GM12892 (cell line): ENCODE results near the gene NSD2.

ENCODE experiments used
- DNase-seq: peaks from one replicate; pipeline ENCODE4 v3.0.0; 2011; ENCODE audit not compliant: insufficient read length
- FAIRE-seq: peaks from 2 replicates; lab custom pipeline; 2011; peaks lifted over from hg19 to GRCh38; lab: Jason Lieb, UNC
- POLR2A ChIP-seq: IDR thresholded peaks from 2 replicates; pipeline ENCODE4 v1.6.1; 2011; ENCODE audit warnings: low read depth, low read length, control low read depth
- POLR2AphosphoS5 ChIP-seq: IDR thresholded peaks from 2 replicates; pipeline ENCODE4 v1.6.1; 2011; ENCODE audit warnings: low read depth, low read length, control low read depth
- TAF1 ChIP-seq: IDR thresholded peaks from 2 replicates; pipeline ENCODE4 v1.6.1; 2011; ENCODE audit warnings: low read depth, mild to moderate bottlenecking, control low read depth, low read length, borderline replicate concordance

Gene NSD2

GRCh38 chr4:1983053-1983845 is 112.1 kb downstream of the NSD2 start:
- DNase-seq (no peak), FAIRE-seq (no peak)
- TF ChIP-seq TAF1, result no peak
- TF ChIP-seq POLR2A, result peak; percentile 14; the same call in 1 of the 2 replicates
- TF ChIP-seq POLR2AphosphoS5, result peak; percentile 33; the same call in 1 of the 2 replicates

GRCh38 chr4:1983846-1984405 is 112.7 kb downstream of the NSD2 start:
- FAIRE-seq, result no peak
- no peak for DNase-seq
- TF ChIP-seq POLR2A (no peak), POLR2AphosphoS5 (no peak), TAF1 (no peak)

- FAIRE-seq (no peak), DNase-seq (no peak)
- TF ChIP-seq POLR2A (no peak), TAF1 (no peak), POLR2AphosphoS5 (no peak)
These were observed 113.4 kb downstream of the NSD2 start for GRCh38 chr4:1984406-1985191.

DNA sequence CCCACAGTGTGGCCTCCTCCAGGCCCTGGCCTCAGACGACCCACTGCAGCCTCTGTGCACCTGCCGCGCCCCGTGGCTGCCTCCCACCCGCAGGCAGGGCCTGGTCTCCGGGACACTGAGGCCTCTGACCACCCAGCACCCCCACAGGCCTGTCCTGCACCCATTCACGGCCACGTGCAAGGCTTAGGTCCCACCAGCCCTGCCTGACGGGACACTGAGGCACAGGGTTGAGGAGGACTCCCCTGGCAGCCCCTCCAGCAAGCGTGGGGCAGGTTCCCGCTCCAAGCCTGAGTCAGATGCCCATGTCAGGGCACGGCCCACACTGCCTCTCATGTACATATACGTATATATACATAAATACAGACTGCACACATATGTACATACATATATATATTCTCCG is 114.1 kb downstream of the NSD2 start:
- TF ChIP-seq TAF1, result no peak
- TF ChIP-seq POLR2A, result no peak
- TF ChIP-seq POLR2AphosphoS5, result no peak
- no peak for FAIRE-seq
- DNase-seq, result no peak

- no peak for TF ChIP-seq POLR2AphosphoS5
- TF ChIP-seq TAF1, result no peak
- TF ChIP-seq POLR2A, result no peak
- DNase-seq, result no peak
- no peak for FAIRE-seq
These were observed 114.8 kb downstream of the NSD2 start for GRCh38 chr4:1985780-1986577.

DNA sequence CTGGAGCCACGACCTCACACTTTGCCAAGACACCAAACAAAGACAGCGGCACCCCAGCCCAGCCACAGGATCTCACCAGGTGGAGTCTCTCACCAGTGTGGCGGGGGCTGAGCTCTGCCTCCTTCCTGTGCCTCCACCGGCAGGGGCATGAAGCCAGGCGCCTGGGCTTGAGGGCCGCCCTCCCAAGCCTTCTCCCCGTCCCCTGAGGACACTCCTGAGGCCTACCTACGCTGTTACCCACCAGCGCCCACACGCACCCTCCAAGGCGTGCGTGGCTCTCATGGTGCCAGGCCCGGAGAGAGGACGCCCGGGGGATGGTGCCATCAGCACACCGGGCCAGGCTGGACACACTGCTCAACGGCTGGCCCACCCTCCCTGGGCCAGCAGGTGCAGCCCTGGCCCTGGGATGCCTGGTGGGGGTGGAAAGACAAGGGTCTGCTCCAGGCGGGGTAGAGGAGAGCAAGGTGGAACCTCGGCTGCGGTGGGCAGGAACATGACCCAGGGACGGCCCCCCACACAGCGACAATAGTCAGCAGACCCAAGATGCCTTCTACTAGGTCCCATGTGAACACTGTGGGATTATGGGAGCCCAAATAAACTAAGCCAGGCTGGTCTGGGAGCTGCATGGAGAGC is 115.5 kb downstream of the NSD2 start:
- TF ChIP-seq TAF1, result no peak
- no peak for TF ChIP-seq POLR2AphosphoS5
- FAIRE-seq, result no peak
- DNase-seq, result no peak

GRCh38 chr4:1987296-1987695 is 116.1 kb downstream of the NSD2 start:
- no peak for FAIRE-seq
- no peak for TF ChIP-seq POLR2AphosphoS5
- TF ChIP-seq TAF1, result no peak
- TF ChIP-seq POLR2A, result no peak
- no peak for DNase-seq

- TF ChIP-seq POLR2AphosphoS5 (no peak), POLR2A (no peak)
- DNase-seq, result no peak
- no peak for FAIRE-seq
These were observed 116.6 kb downstream of the NSD2 start for GRCh38 chr4:1987721-1988326.

- TF ChIP-seq POLR2AphosphoS5 (no peak), TAF1 (no peak), POLR2A (no peak)
- DNase-seq (no peak), FAIRE-seq (no peak)
These were observed 117.1 kb downstream of the NSD2 start for GRCh38 chr4:1988327-1988724.

- FAIRE-seq (no peak), DNase-seq (no peak)
- no peak for TF ChIP-seq POLR2AphosphoS5
- no peak for TF ChIP-seq POLR2A
- TF ChIP-seq TAF1, result no peak
These were observed 118.5 kb downstream of the NSD2 start for GRCh38 chr4:1989533-1990347.

- TF ChIP-seq POLR2AphosphoS5 (no peak), TAF1 (no peak), POLR2A (no peak)
- FAIRE-seq (no peak), DNase-seq (no peak)
These were observed 119.1 kb downstream of the NSD2 start for GRCh38 chr4:1990348-1990645.
